Astrocyte of the spinal cord (primary cell): ENCODE data around the gene HBG2.

Source experiments
- DNase-seq: peaks from one replicate; pipeline ENCODE4 v3.0.0; 2011; ENCODE audit warnings: low read depth, low spot score
- H3K4me3 ChIP-seq: 2 replicates; pipeline ENCODE4 v1.5.1; 2011; ENCODE audit warnings: low read depth, mild to moderate bottlenecking, low read length, moderate library complexity
- in situ Hi-C: cut with HindIII; loops from 2 replicates; pipeline ENCODE4 v1.10.0; 2017; ENCODE audit warnings: low sequenced_read_pairs
- TF ChIP-seq, protein P1 (sequence below): IDR thresholded peaks from 2 replicates; pipeline ENCODE4 v1.5.1; 2012; ENCODE audit warnings: low read depth, mild to moderate bottlenecking, low read length, inconsistent platforms

The HBG2 gene

DNA sequence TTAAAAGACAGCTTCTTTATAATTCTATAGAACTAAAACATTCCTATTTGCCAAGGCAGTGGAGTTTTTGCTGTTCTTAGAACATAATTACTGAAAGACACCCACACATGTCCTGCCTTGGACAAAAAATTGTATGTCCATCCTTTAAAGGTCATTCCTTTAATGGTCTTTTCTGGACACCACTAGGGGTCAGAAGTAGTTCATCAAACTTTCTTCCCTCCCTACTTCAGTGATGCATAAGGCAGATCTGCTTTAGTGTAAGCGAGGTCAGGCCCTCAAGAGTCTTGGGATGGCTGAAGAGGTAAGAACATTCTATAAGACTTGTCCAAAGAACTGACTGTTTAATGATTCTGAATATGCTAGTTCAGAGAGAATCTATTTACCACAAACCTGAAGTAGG is 49.8 kb downstream of the HBG2 start:
- TF ChIP-seq, protein P1, sequence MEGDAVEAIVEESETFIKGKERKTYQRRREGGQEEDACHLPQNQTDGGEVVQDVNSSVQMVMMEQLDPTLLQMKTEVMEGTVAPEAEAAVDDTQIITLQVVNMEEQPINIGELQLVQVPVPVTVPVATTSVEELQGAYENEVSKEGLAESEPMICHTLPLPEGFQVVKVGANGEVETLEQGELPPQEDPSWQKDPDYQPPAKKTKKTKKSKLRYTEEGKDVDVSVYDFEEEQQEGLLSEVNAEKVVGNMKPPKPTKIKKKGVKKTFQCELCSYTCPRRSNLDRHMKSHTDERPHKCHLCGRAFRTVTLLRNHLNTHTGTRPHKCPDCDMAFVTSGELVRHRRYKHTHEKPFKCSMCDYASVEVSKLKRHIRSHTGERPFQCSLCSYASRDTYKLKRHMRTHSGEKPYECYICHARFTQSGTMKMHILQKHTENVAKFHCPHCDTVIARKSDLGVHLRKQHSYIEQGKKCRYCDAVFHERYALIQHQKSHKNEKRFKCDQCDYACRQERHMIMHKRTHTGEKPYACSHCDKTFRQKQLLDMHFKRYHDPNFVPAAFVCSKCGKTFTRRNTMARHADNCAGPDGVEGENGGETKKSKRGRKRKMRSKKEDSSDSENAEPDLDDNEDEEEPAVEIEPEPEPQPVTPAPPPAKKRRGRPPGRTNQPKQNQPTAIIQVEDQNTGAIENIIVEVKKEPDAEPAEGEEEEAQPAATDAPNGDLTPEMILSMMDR: peak; percentile 63
- in situ Hi-C loops: no loop called here
- DNase-seq: peak; percentile 74
- H3K4me3 ChIP-seq: no peak overlapping the region

DNA sequence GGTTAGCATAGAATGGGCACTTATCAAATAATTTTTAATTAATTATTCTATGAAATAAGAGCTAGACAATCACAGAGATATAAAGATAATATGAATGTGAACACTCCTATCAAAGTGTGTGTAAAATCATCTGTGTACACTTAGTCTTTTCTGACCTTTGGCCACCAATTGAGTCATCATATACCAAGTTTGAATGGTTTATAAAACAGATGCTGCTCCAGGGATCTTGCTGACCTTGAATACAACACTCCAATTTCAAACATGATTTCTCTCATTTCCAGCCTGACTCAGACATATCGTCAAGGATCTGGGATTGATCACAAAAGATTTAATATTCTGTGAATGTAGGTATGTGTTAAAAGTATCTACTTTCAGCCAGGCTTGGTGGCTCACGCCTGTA is 51.2 kb downstream of the HBG2 start:
- TF ChIP-seq, protein P1: no peak
- no peak overlapping the region for H3K4me3 ChIP-seq
- no peak for DNase-seq

More for the DNA sequence above, 51.2 kb downstream of the HBG2 start:
- in situ Hi-C loops: no loop called here
